Activated naive CD4-positive, alpha-beta T cell treated with anti-CD3 and anti-CD28 coated beads, Interleukin-2, amount 50 U/mL, for 24 hours (primary cell): ENCODE data around the gene STK32B.
"Not testable (repeated sequence)": the region's sequence is repeated elsewhere in the genome, so short reads cannot be mapped to it uniquely, and the experiment has no call there.

Source experiments
- H3K27ac Mint-ChIP-seq: one replicate; pipeline ENCODE4 v1.8.0; 2021; ENCODE audit warnings: mild to moderate bottlenecking, mixed read lengths
- H3K27me3 Mint-ChIP-seq: one replicate; pipeline ENCODE4 v1.8.0; 2021; ENCODE audit warnings: mixed read lengths
- H3K36me3 Mint-ChIP-seq: one replicate; pipeline ENCODE4 v1.8.0; 2021; ENCODE audit warnings: mixed read lengths
- H3K4me1 Mint-ChIP-seq: one replicate; pipeline ENCODE4 v1.8.0; 2021; ENCODE audit warnings: mixed read lengths
- H3K4me3 Mint-ChIP-seq: one replicate; pipeline ENCODE4 v1.8.0; 2021; ENCODE audit warnings: mild to moderate bottlenecking, mixed read lengths
- H3K9me3 Mint-ChIP-seq: one replicate; pipeline ENCODE4 v1.8.0; 2021; ENCODE audit warnings: mixed read lengths

Gene STK32B

GRCh38 chr4:5422195-5422594 lies 370.9 kb downstream of the STK32B start:
- no peak overlapping the region for H3K4me3 Mint-ChIP-seq
- no peak overlapping the region for H3K27ac Mint-ChIP-seq
- peaks cover 12% of the 10 kb centered on the region for H3K9me3 Mint-ChIP-seq
- H3K27me3 Mint-ChIP-seq = peaks cover 2% of the 10 kb centered on the region
- H3K4me1 Mint-ChIP-seq = no peaks in the 10 kb centered on the region
- no peaks in the 10 kb centered on the region for H3K36me3 Mint-ChIP-seq

- Mint-ChIP-seq H3K9me3 (peaks cover 2% of the 10 kb centered on the region), H3K4me3 (no peak overlapping the region), H3K27me3 (peaks cover 2% of the 10 kb centered on the region), H3K4me1 (no peaks in the 10 kb centered on the region), H3K27ac (no peak overlapping the region), H3K36me3 (no peaks in the 10 kb centered on the region)
These were observed 372.4 kb downstream of the STK32B start for GRCh38 chr4:5423670-5424069.

GRCh38 chr4:5424211-5424610 lies 372.9 kb downstream of the STK32B start:
- Mint-ChIP-seq H3K4me3 (no peak overlapping the region), H3K4me1 (no peaks in the 10 kb centered on the region), H3K27ac (no peak overlapping the region), H3K9me3 (peaks cover 7% of the 10 kb centered on the region), H3K36me3 (no peaks in the 10 kb centered on the region), H3K27me3 (peaks cover 2% of the 10 kb centered on the region)

GRCh38 chr4:5424901-5425300 lies 373.6 kb downstream of the STK32B start:
- Mint-ChIP-seq H3K4me1 (no peaks in the 10 kb centered on the region), H3K27me3 (peaks cover 2% of the 10 kb centered on the region), H3K9me3 (peaks cover 8% of the 10 kb centered on the region), H3K36me3 (no peaks in the 10 kb centered on the region), H3K27ac (no peak overlapping the region), H3K4me3 (no peak overlapping the region)

GRCh38 chr4:5429747-5430146 lies 378.5 kb downstream of the STK32B start:
- H3K9me3 Mint-ChIP-seq = peaks cover 14% of the 10 kb centered on the region
- H3K27ac Mint-ChIP-seq = no peak overlapping the region

GRCh38 chr4:5433196-5433595 lies 381.9 kb downstream of the STK32B start:
- H3K27me3 Mint-ChIP-seq = no peaks in the 10 kb centered on the region
- H3K36me3 Mint-ChIP-seq = no peaks in the 10 kb centered on the region
- H3K27ac Mint-ChIP-seq = no peak overlapping the region
- H3K4me1 Mint-ChIP-seq = no peaks in the 10 kb centered on the region
- no peak overlapping the region for H3K4me3 Mint-ChIP-seq
- H3K9me3 Mint-ChIP-seq = peaks cover 18% of the 10 kb centered on the region

More at GRCh38 chr4:5429747-5430146, 378.5 kb downstream of the STK32B start:
- no peak overlapping the region for H3K4me3 Mint-ChIP-seq
- H3K4me1 Mint-ChIP-seq = no peaks in the 10 kb centered on the region
- H3K36me3 Mint-ChIP-seq = no peaks in the 10 kb centered on the region
- H3K27me3 Mint-ChIP-seq = no peaks in the 10 kb centered on the region

GRCh38 chr4:5435201-5435600 lies 383.9 kb downstream of the STK32B start:
- no peaks in the 10 kb centered on the region for H3K36me3 Mint-ChIP-seq
- H3K4me3 Mint-ChIP-seq = no peak overlapping the region
- H3K27me3 Mint-ChIP-seq = no peaks in the 10 kb centered on the region
- no peaks in the 10 kb centered on the region for H3K4me1 Mint-ChIP-seq
- no peak overlapping the region for H3K27ac Mint-ChIP-seq
- peaks cover 10% of the 10 kb centered on the region for H3K9me3 Mint-ChIP-seq

- Mint-ChIP-seq H3K9me3 (peaks cover 7% of the 10 kb centered on the region), H3K4me1 (no peaks in the 10 kb centered on the region), H3K27me3 (no peaks in the 10 kb centered on the region), H3K4me3 (no peak overlapping the region), H3K36me3 (no peaks in the 10 kb centered on the region), H3K27ac (no peak overlapping the region)
These were observed 384.5 kb downstream of the STK32B start for GRCh38 chr4:5435823-5436222.

GRCh38 chr4:5443976-5444802 lies 392.9 kb downstream of the STK32B start:
- not testable (repeated sequence) for H3K4me1 Mint-ChIP-seq, H3K4me3 Mint-ChIP-seq, H3K9me3 Mint-ChIP-seq, H3K27me3 Mint-ChIP-seq, H3K27ac Mint-ChIP-seq, H3K36me3 Mint-ChIP-seq

- Mint-ChIP-seq H3K27ac (no peak overlapping the region), H3K9me3 (no peaks in the 10 kb centered on the region), H3K4me1 (no peaks in the 10 kb centered on the region), H3K4me3 (no peak overlapping the region), H3K36me3 (no peaks in the 10 kb centered on the region), H3K27me3 (no peaks in the 10 kb centered on the region)
These were observed 393.7 kb downstream of the STK32B start for GRCh38 chr4:5444918-5445517.

- no peaks in the 10 kb centered on the region for H3K9me3 Mint-ChIP-seq
These were observed 395.4 kb downstream of the STK32B start for GRCh38 chr4:5446595-5447226.

GRCh38 chr4:5447755-5448154 lies 396.5 kb downstream of the STK32B start:
- Mint-ChIP-seq H3K4me3 (no peak overlapping the region), H3K27ac (no peak overlapping the region), H3K36me3 (no peaks in the 10 kb centered on the region), H3K9me3 (no peaks in the 10 kb centered on the region), H3K4me1 (no peaks in the 10 kb centered on the region), H3K27me3 (no peaks in the 10 kb centered on the region)

More at GRCh38 chr4:5446595-5447226, 395.4 kb downstream of the STK32B start:
- Mint-ChIP-seq H3K4me1 (no peaks in the 10 kb centered on the region), H3K4me3 (no peak overlapping the region), H3K36me3 (no peaks in the 10 kb centered on the region), H3K27me3 (no peaks in the 10 kb centered on the region), H3K27ac (no peak overlapping the region)

- Mint-ChIP-seq H3K4me1 (no peaks in the 10 kb centered on the region), H3K27me3 (no peaks in the 10 kb centered on the region), H3K4me3 (no peak overlapping the region), H3K36me3 (no peaks in the 10 kb centered on the region), H3K27ac (no peak overlapping the region), H3K9me3 (no peaks in the 10 kb centered on the region)
These were observed 396.9 kb downstream of the STK32B start for GRCh38 chr4:5448221-5448620.

- Mint-ChIP-seq H3K27ac (no peak overlapping the region), H3K4me3 (no peak overlapping the region), H3K4me1 (no peaks in the 10 kb centered on the region), H3K9me3 (no peaks in the 10 kb centered on the region), H3K27me3 (no peaks in the 10 kb centered on the region), H3K36me3 (no peaks in the 10 kb centered on the region)
These were observed 400.0 kb downstream of the STK32B start for GRCh38 chr4:5451243-5451642.

- no peaks in the 10 kb centered on the region for H3K36me3 Mint-ChIP-seq
- H3K4me3 Mint-ChIP-seq = no peak overlapping the region
These were observed 400.9 kb downstream of the STK32B start for GRCh38 chr4:5452156-5452555.

GRCh38 chr4:5455003-5455585 lies 403.8 kb downstream of the STK32B start:
- no peaks in the 10 kb centered on the region for H3K27me3 Mint-ChIP-seq

More at GRCh38 chr4:5452156-5452555, 400.9 kb downstream of the STK32B start:
- Mint-ChIP-seq H3K4me1 (no peaks in the 10 kb centered on the region), H3K27ac (no peak overlapping the region), H3K9me3 (no peaks in the 10 kb centered on the region), H3K27me3 (no peaks in the 10 kb centered on the region)

More at GRCh38 chr4:5455003-5455585, 403.8 kb downstream of the STK32B start:
- Mint-ChIP-seq H3K36me3 (no peaks in the 10 kb centered on the region), H3K9me3 (no peaks in the 10 kb centered on the region), H3K4me3 (no peak overlapping the region), H3K4me1 (no peaks in the 10 kb centered on the region), H3K27ac (no peak overlapping the region)
